HL-60 (cell line): ENCODE measurements around the gene PF4V1.

Source experiments
- DNase-seq, 2 experiments: peaks; one replicate each; pipeline ENCODE4 v3.0.0-alpha.2; 2010 to 2020; ENCODE audit warnings: low read depth in 1 of 2, low spot score in 1 of 2
- H3K27ac ChIP-seq: fragments of 250-450 bp; sonication (Bioruptor Pico); replicated peaks from 2 replicates; pipeline ENCODE4 v1.5.1; 2020; ENCODE audit warnings: mild to moderate bottlenecking, moderate library complexity
- H3K27me3 ChIP-seq: fragments of 250-450 bp; sonication (Bioruptor Pico); 2 replicates; pipeline ENCODE4 v1.5.1; 2021; ENCODE audit warnings: mild to moderate bottlenecking, moderate library complexity; ENCODE audit not compliant: insufficient read depth, poor library complexity, severe bottlenecking
- H3K4me3 ChIP-seq: replicated peaks from 2 replicates; pipeline ENCODE4 v1.5.1; 2011; ENCODE audit warnings: mild to moderate bottlenecking, control low read depth, low read length; ENCODE audit not compliant: insufficient read depth
- GABPA ChIP-seq: IDR thresholded peaks from 2 replicates; pipeline ENCODE4 v1.6.1; 2012; ENCODE audit warnings: low read depth
- POLR2AphosphoS5 ChIP-seq: IDR thresholded peaks from 2 replicates; pipeline ENCODE4 v1.6.1; 2012; ENCODE audit warnings: low read depth
- REST ChIP-seq: IDR thresholded peaks from 2 replicates; pipeline ENCODE4 v1.6.1; 2012; ENCODE audit warnings: low read depth; ENCODE audit not compliant: insufficient replicate concordance
- SPI1 ChIP-seq: IDR thresholded peaks from 2 replicates; pipeline ENCODE4 v1.6.1; 2012; ENCODE audit warnings: low read depth, mild to moderate bottlenecking, borderline replicate concordance
- TF ChIP-seq, protein P1 (sequence below): IDR thresholded peaks from one replicate; pipeline ENCODE4 v1.5.1; 2011; ENCODE audit warnings: low read length, control low read depth, inconsistent platforms; ENCODE audit not compliant: insufficient read depth

The PF4V1 gene

DNA sequence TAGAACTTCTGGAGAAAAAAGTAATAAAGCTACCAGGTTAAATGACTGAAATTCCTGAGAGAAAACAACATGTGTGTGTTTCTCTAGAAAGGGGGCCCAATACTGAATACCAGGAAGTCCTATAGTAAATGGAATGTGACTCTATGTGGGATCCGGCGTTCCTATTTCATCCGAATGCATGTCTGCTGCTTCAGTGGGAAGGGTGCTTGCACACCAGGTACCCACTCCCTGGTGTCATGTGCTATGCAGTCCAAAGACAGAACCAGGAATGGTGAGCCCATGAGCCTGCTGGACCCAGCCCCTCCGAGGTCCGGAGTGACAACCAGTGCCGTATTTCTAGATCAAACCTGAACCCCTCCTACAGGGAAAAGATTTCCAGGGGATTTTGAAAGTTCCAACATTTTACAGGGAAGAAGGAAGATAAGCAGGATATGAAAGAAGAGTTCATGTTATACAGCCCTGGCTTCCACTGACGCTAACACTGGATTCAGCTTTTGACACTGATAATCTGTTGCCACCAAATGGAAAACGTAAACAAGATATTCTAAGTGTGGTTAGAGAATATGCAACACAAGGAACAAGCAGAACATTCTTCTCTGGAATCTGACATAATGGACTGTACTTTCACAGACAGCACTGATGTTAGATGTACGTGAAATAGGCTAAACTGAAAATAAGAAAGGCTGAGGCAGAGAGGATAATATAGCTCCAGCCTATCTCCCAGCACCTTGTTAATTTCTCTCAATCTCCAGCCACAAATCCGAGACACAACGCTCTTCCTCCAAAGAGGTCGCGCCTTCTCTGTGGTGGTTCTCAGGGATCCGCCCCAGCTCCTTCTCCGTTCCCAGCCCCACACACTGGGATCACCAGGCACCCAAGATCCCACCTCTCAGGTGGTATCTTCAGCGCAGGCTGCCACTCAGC lies 15.4 kb downstream of the PF4V1 start:
- DNase-seq = no peak

DNA sequence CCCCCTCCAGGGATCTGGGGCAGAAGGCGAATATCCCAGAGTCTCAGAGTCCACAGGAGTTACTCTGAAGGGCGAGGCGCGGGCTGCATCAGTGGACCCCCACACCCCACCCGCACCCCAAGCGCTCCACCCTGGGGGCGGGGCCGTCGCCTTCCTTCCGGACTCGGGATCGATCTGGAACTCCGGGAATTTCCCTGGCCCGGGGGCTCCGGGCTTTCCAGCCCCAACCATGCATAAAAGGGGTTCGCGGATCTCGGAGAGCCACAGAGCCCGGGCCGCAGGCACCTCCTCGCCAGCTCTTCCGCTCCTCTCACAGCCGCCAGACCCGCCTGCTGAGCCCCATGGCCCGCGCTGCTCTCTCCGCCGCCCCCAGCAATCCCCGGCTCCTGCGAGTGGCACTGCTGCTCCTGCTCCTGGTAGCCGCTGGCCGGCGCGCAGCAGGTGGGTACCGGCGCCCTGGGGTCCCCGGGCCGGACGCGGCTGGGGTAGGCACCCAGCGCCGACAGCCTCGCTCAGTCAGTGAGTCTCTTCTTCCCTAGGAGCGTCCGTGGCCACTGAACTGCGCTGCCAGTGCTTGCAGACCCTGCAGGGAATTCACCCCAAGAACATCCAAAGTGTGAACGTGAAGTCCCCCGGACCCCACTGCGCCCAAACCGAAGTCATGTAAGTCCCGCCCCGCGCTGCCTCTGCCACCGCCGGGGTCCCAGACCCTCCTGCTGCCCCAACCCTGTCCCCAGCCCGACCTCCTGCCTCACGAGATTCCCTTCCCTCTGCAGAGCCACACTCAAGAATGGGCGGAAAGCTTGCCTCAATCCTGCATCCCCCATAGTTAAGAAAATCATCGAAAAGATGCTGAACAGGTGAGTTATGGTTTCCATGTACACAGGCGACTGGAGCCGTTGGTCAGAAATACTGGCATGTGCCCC lies 16.3 kb downstream of the PF4V1 start, which contains the start of gene CXCL1:
Gene CXCL1, plus strand, starts transcription at position 264 of the 926 bp plus-strand sequence. Its CDS starts 78 bp downstream, at position 342.
- H3K4me3 ChIP-seq = no peak within 1 kb of the TSS
- no peaks in the 10 kb centered on the region for H3K27me3 ChIP-seq
- H3K27ac ChIP-seq = no peak within 1 kb of the TSS
- DNase-seq = no peak
- no peak for TF ChIP-seq SPI1
- TF ChIP-seq, protein P1, sequence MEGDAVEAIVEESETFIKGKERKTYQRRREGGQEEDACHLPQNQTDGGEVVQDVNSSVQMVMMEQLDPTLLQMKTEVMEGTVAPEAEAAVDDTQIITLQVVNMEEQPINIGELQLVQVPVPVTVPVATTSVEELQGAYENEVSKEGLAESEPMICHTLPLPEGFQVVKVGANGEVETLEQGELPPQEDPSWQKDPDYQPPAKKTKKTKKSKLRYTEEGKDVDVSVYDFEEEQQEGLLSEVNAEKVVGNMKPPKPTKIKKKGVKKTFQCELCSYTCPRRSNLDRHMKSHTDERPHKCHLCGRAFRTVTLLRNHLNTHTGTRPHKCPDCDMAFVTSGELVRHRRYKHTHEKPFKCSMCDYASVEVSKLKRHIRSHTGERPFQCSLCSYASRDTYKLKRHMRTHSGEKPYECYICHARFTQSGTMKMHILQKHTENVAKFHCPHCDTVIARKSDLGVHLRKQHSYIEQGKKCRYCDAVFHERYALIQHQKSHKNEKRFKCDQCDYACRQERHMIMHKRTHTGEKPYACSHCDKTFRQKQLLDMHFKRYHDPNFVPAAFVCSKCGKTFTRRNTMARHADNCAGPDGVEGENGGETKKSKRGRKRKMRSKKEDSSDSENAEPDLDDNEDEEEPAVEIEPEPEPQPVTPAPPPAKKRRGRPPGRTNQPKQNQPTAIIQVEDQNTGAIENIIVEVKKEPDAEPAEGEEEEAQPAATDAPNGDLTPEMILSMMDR = no peak
- TF ChIP-seq POLR2AphosphoS5 = no peak
- no peak for TF ChIP-seq GABPA
- no peak for TF ChIP-seq REST

More for the DNA sequence above, 15.4 kb downstream of the PF4V1 start:
- Histone ChIP-seq H3K27ac (no peak overlapping the region), H3K27me3 (no peaks in the 10 kb centered on the region), H3K4me3 (no peak overlapping the region)
- TF ChIP-seq SPI1 (no peak), POLR2AphosphoS5 (no peak), REST (no peak)

DNA sequence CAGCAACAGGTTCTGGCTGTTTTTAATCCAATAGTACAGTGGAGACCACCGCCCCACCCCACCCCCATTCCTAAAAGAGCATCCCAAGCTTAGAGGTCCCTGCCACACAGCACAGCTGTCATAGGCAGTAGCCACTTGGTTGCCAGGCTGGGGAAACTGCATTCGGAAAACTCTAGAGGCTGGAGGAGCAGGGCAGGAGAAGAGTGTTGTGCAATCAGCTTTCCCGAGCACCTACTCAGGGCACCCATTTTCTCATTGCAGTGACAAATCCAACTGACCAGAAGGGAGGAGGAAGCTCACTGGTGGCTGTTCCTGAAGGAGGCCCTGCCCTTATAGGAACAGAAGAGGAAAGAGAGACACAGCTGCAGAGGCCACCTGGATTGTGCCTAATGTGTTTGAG lies 17.2 kb downstream of the PF4V1 start:
- no peak overlapping the region for H3K4me3 ChIP-seq

More for the DNA sequence above, 17.2 kb downstream of the PF4V1 start:
- Histone ChIP-seq H3K27me3 (no peaks in the 10 kb centered on the region), H3K27ac (no peak overlapping the region)
- TF ChIP-seq GABPA = no peak
- TF ChIP-seq, protein P1 = no peak
- peak in 1 of 2 experiments; percentile 55 for DNase-seq
